HG02642 (cell line): ENCODE results near the gene ESRRG.
A peak's percentile ranks its signal among the peaks of the same experiment; 100 is the strongest.
"Not testable (repeated sequence)": the region's sequence is repeated elsewhere in the genome, so short reads cannot be mapped to it uniquely, and the experiment has no call there.

Source experiments
- ATAC-seq: cut with Tn5 transposase; IDR thresholded peaks from one replicate; pipeline ENCODE4 v1.9.1; 2021; ENCODE audit warnings: mild to moderate bottlenecking; ENCODE audit not compliant: unreplicated experiment, poor library complexity

ESRRG gene

DNA sequence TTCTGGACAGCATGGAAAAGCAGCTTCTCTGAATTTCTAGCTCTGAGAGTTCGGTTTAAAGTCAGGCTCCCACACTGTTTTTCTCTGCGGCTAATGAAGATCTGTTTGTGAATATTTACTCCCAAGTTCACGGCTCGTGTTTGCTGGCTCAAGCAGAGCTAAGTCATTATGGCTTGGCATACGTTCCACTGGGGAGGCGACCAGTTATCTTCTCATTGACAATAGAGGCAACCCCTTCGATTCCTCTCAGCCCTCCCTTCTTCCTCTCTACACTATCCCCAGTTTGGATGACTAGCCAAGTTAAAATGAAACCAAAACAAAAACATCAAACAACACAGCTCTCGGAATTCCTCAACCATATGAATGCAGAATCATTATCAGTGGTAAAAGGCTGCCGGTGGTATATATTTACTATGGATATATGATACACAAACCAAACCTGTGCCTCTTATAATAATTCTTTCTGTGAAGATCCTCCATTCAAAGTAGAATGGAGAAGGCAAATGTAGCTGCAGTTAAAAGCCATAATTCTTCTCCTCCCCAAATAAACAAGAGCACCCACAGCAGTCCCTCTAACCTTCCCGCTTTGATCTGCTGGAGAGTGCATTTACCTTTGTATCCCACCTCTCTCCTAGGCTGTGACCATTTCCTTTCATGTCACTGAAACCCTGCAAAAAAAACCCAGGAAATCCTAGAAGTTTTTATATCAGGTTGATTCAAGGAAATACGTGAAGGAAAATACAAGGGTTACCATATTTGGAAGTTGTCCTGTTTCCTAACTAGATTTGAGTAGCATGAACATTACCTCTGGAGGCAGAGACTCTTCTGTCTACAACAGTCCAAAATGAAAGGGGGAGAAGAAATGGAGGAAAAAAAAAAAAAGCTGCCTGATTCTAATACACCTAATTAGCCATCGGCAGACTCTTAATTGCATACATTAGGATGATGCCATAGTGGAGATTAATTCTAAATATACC, 191.7 kb downstream of the ESRRG start:
- ATAC-seq = peak; percentile 33

DNA sequence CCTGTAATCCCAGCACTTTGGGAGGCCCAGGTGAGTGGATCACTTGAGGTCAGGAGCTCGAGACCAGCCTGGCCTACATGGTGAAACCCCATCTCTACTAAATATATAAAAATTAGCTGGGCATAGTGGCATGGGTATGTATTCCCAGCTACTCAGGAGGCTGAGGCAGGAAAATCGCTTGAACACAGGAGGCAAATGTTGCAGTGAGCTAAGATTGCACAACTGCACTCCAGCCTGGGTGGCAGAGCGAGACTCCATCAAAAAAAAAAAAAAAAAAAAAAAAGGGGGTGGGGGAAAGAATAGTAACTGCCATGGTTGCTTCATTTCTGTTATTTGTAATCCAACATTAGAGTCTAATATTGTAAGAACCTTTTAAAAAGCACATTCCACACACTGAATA, 193.4 kb downstream of the ESRRG start:
- ATAC-seq = not testable (repeated sequence)

DNA sequence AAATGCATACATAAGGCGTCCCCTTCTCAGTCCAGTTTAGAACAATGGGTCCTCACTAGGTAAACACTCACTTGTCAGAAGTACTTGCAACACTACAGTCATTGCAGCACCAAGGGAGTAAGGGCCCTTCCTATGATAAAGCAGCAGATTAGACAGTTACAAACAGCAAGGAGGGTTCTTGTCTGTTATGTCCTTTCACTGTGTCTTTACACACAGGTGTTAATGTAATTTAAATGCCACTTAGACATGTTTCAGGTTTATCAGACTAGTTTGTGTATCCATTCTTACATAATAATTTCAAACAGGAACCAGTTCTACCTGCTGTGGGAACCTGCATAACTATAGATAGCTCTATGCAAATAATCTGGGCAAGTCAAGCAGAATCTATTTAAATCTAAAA, 194.4 kb downstream of the ESRRG start:
- peak; percentile 84 for ATAC-seq

DNA sequence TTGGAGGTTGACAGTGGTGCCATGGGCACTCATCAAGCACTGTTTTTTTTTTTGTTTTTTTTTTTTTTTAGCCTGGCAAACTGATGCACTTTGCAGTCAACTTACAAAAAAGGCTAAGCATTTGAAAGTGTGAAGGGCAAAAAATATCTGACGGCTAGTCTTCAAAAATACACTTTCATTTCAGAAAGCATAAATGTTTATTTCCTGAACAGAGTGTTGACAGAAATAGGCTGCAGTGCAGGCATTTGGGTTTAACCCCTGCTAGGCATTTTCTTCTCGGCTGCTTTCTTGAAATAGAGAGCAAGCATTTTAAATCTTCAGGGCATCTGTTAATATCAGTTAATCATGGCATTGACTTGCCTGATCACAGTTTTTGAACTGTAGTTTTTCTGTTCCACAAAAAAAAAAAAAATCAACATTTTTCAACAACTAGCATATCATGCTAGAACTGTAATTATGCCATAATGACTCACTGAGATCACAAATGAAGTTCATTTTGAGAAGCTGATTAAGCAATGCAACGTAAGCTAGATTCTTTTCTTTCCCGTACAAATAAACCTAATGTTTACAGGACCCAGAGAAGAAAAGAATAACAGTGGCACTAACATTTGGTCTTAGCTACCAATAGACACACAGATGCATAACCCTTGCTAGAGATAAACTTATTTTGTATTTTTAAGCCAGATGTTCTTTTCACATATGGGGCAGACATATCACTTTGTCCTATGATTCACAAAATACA, 199.6 kb downstream of the ESRRG start:
- ATAC-seq = no peak

DNA sequence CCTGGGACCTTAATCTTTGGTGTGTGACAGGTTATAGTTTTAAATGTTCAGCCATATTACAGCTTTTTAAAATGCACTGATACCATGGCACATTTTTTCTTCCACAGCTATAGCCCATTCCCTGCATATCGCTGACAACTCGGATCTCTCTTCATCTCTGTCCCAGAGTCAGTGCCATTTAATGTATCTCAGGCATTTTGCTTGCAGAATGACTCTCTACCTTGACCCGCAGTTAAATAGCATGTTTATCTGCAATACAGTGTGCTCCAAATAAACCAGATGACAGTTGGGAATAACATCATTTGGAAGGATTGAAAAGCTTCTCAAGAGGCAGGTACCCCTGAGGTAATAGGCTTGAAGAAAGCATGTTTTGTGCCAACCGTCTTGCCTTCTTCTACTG, 200.2 kb downstream of the ESRRG start:
- ATAC-seq = no peak

DNA sequence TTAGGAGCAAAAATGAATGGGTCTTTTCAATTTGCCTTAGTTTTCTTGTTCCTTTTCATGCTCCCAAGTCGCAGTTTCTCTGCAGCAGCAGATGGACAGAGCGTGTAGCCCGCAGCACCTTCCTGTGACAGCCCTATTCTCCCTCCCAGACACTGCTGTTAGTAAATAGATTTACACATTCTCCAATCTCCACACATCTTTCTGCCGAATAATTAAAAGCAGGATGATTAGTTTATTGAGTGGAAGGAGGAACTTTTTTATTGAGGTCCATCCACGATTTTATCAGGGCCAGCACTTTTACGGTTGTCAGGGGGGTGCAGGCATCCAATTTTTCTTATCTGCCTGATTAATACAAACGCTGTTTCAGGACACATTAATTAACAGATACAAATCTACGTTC, 201.8 kb downstream of the ESRRG start:
- no peak for ATAC-seq

DNA sequence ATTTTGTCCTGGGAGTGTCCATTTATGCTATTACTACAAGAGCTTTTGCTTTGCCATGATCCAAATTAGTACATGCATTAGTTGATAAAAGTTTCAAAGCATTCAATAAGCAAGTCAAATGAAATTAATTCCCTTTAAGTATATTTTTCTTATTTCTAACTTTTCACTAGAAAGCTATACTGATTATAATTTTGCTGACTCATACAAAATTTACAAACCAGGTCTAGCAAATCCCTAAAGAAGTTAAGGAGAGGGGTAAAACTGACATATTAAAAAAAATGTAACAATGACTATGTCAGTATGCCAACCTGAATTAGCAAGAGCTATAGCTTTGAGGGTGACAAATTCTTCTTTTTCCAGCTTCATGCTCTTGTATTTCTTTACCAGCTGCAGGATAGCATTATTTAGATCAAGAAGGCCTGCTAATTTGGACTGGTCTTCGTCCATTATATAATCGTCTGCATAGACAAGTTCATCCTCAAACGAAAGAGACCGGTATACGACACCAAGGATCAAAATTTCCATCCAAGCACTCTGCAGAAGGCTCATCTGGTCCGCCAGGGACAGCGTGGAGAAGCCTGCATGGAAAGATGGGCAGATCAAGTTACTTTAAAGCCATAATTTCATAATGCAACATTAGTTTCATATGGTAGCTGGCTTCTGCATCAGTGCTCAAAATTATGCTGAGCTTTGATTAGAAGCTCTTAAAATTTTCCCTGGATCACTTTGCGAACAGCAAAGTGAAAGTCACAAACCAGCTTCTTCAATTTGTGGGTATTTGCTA, 204.2 kb downstream of the ESRRG start:
- ATAC-seq = no peak

DNA sequence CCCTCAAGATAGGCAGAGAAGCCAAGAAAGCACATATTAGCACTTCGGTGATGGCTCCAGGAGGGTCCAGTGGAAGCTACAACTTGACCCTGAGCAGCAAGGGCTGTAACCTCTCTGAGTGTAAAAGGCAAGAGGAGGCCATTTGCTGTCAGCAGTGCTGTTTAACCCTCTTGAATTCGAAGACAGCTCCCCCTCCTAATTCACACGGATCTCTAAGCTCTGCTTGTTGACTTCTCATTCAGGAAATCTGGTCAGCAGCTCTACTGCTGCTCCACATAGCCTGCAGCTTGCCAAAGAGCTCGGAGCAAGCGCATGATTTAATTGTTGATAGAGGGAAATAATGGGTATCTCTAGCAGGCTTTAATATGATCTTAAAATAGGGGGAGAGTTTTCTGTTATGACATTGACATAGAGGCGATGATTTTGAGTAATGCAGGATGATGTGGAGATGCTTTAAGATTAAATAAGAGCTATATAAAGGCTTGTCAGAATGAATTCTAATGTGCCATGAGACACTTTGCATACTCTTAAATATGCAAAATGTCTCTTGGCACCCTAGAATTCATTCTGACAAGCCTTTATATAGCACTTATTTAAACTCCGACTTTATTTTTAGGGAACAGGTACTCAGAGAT, 220.6 kb downstream of the ESRRG start:
- ATAC-seq = no peak

DNA sequence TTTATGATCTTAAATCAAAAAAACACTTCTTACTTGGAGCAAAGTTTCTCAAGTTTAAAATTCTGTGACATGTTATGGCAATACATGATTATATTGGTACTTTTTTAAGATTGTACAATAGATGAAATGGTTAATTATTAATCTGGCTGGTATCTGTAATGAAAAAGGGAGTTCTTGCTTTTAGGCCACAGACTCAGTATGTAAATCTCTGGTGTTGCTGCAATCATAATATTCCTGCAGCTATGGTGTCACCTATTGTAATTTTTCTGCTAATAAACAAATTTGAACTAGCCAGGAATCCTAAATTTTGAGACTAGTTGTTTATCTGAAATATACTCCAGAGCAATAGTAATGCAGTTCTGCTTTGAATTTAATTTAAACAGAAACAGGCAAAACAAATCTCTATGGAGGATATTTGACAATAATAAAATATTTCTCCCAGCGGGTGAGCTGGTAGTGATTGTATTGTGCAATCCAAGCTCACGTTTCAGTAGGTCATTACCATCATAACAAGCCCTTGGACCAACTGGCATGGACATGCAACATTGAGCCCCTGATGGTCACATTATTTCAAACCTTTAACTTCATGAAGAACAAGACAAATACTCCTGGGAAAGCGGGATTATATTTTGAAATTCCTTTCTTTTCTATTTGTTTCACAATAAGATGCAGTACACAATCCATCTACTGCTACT, 222.8 kb downstream of the ESRRG start:
- ATAC-seq = no peak

DNA sequence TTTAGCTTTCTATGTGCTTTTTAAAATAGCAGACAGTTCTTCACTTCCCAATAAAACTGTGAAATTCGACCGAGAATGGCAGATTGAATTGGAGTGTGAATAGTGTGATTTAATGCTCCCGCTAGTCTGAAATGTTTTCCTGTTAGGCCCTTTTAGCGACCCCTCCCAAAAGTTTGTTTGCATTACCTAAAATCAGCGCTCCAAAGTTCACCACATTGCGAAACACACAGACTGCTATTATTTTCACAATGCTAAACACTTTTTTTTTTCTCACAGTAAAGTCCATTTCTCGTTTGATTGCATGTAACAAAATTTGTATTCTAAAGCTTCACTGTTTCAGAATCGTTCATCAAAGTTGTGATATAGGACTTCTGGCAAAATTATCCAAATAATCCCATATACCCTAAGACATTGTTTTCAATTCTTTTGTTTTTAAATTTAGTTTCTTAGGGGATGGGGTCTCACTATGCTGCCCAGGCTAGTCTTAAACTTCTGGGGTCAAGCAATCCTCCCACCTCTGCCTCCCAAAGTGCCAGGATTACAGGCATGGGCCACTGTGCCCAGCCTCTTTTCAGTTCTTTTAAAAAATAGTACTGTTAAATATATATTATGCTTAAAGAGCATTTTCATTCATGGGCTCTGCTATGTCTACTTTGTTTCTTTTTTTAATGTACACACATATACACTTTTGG, 223.5 kb downstream of the ESRRG start:
- no peak for ATAC-seq

DNA sequence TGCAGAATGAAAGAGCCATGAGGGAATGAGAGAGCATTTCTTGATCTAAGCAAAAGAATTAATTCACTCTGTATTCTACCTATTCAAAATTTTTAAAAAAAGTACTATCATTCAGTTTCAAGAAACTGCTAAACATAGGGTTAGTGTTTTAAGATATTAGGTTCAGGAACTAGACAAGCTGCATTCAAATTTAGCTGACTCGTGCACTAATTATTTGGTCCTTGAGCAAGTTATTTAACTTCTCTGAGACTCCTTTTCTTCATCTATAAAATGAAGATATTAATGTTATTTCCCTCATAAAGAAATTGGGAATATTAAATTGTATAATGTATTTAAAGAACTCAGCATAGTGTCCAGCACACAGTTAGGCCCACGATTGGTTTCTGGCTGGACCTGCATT, 225.0 kb downstream of the ESRRG start:
- no peak for ATAC-seq

DNA sequence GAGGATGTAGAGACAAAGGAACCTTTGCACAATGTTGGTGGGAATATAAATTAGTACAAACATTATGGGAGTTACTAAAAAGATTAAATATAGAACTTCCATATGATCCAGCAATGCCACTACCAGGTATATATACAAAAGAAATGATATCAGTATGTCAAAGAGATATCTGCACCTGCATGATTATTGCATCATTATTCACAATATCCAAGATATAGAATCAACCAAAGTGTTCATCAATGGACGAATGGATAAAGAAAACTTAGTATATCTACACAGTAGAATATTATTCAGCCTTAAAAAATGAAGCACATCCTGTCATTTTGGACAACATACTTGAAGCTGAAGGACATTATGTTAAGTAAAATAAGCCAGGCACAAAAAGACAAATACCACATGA, 238.2 kb downstream of the ESRRG start:
- ATAC-seq = no peak

DNA sequence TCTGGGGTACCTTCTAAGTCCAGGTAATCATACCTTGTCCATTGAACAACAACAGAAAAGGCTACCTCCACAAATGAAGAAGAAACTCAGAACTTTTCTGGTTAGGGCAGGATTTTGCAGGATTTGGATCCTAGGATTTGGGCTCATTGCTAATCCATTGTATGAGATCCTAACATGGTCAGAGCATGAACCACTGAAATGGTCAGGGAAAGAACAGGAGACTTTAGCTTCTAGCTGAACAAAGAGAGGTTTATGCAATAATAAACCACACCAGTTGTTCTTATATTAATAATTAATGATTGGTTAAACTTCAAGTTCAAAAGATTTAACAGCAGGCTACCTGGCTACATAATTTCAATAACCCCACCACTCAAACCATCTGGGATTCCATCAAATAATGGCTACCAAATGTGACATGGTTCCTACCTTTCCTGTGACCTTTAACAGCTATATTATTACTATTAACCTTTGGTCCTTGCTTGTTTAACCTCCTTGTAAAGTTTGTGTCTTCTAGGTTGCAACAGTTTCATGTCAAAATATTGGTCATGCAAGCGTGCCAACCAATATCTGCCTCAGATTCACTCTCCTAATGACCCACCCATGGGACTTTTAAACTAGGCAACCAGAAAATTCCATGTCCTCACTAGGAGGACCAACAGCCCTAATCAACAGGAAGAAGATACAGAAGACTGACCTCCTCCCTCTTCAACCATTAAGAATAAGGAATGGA, 239.4 kb downstream of the ESRRG start:
- no peak for ATAC-seq

DNA sequence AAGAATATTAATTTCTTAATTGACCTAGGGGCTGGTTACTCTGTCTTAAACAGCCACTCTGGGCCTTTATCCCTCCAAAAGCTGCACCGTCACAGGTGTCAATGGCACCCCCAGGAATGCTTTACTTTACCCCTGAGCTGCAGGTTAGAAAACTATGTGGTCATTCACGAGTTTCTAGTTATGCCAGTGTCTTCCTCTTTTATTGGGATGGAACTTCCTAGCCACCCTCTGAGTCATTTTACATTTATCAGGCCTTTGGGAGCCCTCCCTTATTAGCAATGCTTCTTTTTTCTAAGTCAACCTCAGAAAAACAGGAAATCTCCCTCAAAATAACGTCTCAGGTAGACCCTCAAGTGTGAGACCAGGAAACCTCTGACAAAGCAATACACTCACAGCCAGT, 240.6 kb downstream of the ESRRG start:
- ATAC-seq = no peak

DNA sequence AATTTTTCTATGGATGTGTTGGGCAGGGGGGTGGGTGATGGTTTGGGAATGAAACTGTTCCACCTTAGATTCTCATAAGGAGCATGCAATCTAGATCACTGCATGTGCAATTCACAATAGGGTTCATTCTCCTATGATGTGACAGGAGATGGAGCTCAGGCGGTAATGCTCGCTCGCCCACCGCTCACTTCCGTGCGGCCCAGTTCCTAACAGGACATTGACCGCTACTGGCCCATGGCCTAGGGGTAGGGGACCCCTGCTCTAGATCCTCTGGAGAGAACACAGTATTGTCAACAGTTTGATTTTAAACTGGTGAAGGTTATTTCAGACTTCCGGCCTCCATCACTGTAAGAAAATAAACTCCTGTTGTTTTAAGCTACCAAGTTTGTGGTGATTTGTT, 245.0 kb downstream of the ESRRG start:
- ATAC-seq = no peak

DNA sequence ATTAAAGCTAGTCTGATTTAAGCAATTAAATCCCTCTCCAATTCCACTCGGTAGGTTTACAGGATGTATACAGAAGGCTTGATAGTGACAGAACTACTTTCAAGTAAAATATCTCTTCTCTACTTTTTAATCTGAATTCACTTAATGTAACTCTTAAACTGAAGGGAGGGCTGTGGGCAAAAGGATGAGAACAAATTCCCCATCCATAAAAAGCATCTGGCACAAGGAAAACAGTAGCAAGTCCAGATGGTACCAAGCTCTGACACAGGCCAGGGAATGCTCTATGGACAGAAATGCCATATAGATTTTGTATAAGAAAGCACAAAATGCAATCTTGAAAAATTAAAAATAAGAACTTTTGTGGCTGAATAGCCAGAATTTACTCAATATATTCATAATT, 246.9 kb downstream of the ESRRG start:
- ATAC-seq = no peak

DNA sequence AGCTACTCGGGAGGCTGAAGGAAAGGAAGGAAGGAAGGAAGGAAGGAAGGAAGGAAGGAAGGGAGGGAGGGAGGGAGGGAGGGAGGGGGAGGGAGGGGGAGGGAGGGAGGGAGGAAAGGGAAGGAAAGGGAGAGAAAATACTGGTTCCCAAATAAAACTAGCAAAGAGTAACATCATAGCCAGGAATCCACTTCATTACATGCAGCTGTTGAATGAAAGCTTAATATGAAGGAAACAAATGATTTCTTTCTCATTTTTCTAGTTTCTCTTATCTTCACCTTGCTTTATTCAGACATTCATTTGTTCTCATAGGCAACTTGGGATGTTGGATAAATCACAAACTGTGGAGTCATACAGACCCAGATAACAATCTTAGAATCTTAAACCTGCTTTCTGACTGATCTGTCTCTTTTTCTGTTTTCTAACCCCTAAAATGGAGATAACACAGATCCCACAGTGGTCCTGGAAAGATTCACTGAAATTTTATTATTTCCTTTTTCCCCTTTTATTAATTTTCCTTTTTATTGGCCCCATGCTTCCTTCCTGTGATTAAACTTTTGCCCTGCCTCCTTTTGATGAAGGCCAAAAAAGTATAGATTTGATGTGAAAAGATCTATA, 247.5 kb downstream of the ESRRG start:
- ATAC-seq = no peak

DNA sequence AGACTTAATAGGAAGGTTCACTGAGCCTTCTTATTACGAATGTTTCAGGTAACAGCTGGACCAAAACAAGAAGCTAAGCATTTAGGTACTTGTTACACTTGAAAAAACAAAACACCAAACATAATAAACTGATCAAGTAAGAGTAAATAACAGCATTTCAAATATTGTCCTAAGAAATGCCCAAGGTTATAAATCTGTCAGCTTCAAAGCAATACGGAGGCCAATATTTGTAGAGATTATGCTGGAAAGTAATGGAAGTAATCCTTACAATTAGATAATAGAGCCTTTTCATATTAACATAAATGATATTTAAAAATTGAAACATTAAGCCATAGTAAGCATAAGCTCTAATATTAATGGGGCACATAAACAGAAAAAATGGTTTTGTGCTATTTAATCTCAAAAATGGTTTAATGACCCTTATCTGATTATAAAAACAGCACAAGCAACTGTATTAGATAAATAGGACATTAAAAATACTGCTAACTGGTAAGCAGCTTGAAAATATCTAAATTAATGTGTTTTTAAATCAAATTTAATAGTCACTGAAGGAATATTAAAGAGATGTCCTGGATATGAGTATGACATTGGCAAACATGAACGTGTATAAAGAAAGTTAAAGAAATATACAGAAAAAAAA, 256.9 kb downstream of the ESRRG start:
- ATAC-seq = no peak
